Activated CD4-positive, alpha-beta T cell treated with anti-CD3 and anti-CD28 coated beads, Interleukin-2, amount 10 ng/mL, durations not matched to agents 24 days and 14 days (primary cell): ENCODE data around the gene ZNF14. TPM values are rescaled to one million over a fixed set of nuclear protein-coding genes. Genes with fewer than 3 reads are reported as not detected.
A peak's percentile ranks its signal among the peaks of the same experiment; 100 is the strongest.
"Not testable (repeated sequence)": the region's sequence is repeated elsewhere in the genome, so short reads cannot be mapped to it uniquely, and the experiment has no call there.

Experiments used
- DNase-seq: peaks from one replicate; pipeline ENCODE4 v3.0.0; 2022
- H3K27ac Mint-ChIP-seq: one replicate; pipeline ENCODE4 v1.8.0; 2022; ENCODE audit warnings: mild to moderate bottlenecking, mixed read lengths
- H3K27me3 Mint-ChIP-seq: one replicate; pipeline ENCODE4 v1.8.0; 2022; ENCODE audit warnings: mixed read lengths
- H3K36me3 Mint-ChIP-seq: one replicate; pipeline ENCODE4 v1.8.0; 2022; ENCODE audit warnings: low read depth, mild to moderate bottlenecking, mixed read lengths
- H3K4me1 Mint-ChIP-seq: one replicate; pipeline ENCODE4 v1.8.0; 2021; ENCODE audit warnings: mixed read lengths
- H3K4me3 Mint-ChIP-seq: one replicate; pipeline ENCODE4 v1.8.0; 2022; ENCODE audit warnings: mild to moderate bottlenecking, moderate library complexity, mixed read lengths
- H3K9me3 Mint-ChIP-seq: one replicate; pipeline ENCODE4 v1.8.0; 2021; ENCODE audit warnings: mixed read lengths
- intact Hi-C: fragments of 100-400 bp; cut with micrococcal nuclease; formaldehyde crosslinking; loops from one replicate; pipeline ENCODE4 v1.15.1; 2023
- total RNA-seq: library from RNA; stranded (reverse); gene quantifications from 2 replicates; pipeline ENCODE4 v1.2.3, GENCODE V29; 2022

ZNF14 gene
- 4.7 and 4.8 TPM in 2 replicates for total RNA-seq

GRCh38 chr19:19732579-19733501 lies at the start of gene ZNF14:
Gene ZNF14 (minus strand): TSS chr19:19733112. CDS start chr19:19732958, 154 bp downstream.
- DNase-seq: peak; percentile 96
- H3K9me3 Mint-ChIP-seq: peaks cover 12% of the 10 kb centered on the region
- H3K4me1 Mint-ChIP-seq: peaks cover 13% of the 10 kb centered on the region
- H3K36me3 Mint-ChIP-seq: peaks cover 39% of the 10 kb centered on the region
- peak within 1 kb of the TSS; percentile 99 for H3K4me3 Mint-ChIP-seq
- intact Hi-C loops: loop anchor here (1.0 to 10.0 kb wide), 5 partner anchors 44 to 198 kb away; partner anchors contain the start of genes CILP2, ZNF101, ZNF506 and ZNF93
- no peaks in the 10 kb centered on the region for H3K27me3 Mint-ChIP-seq
- peak within 1 kb of the TSS; percentile 94 for H3K27ac Mint-ChIP-seq

- H3K4me3 Mint-ChIP-seq, intact Hi-C loops, H3K27ac Mint-ChIP-seq: not testable (repeated sequence)
These were observed 48.9 kb upstream of the ZNF14 start for GRCh38 chr19:19781791-19782190.

GRCh38 chr19:19778666-19779065 lies 45.8 kb upstream of the ZNF14 start:
- peaks cover 21% of the 10 kb centered on the region for H3K9me3 Mint-ChIP-seq
- H3K4me3 Mint-ChIP-seq: peak overlapping the region; percentile 93
- DNase-seq: no peak
- H3K27me3 Mint-ChIP-seq: no peaks in the 10 kb centered on the region
- H3K36me3 Mint-ChIP-seq: peaks cover 48% of the 10 kb centered on the region
- intact Hi-C loops: no loop called here
- peaks cover 29% of the 10 kb centered on the region for H3K4me1 Mint-ChIP-seq
- no peak overlapping the region for H3K27ac Mint-ChIP-seq

More at GRCh38 chr19:19781791-19782190, 48.9 kb upstream of the ZNF14 start:
- H3K9me3 Mint-ChIP-seq: peaks cover 33% of the 10 kb centered on the region
- peaks cover 24% of the 10 kb centered on the region for H3K4me1 Mint-ChIP-seq
- peaks cover 78% of the 10 kb centered on the region for H3K36me3 Mint-ChIP-seq
- H3K27me3 Mint-ChIP-seq, DNase-seq: not testable (repeated sequence)

- H3K27me3 Mint-ChIP-seq: no peaks in the 10 kb centered on the region
- intact Hi-C loops: loop anchor here (2.0 kb wide), 1 partner anchor 45 kb away; the partner anchor contains the start of gene ZNF14
- peaks cover 18% of the 10 kb centered on the region for H3K9me3 Mint-ChIP-seq
- H3K36me3 Mint-ChIP-seq: peaks cover 44% of the 10 kb centered on the region
- H3K4me1 Mint-ChIP-seq: peaks cover 27% of the 10 kb centered on the region
- peak overlapping the region; percentile 13 for H3K27ac Mint-ChIP-seq
- H3K4me3 Mint-ChIP-seq: peak overlapping the region; percentile 93
- peak; percentile 53 for DNase-seq
These were observed 44.8 kb upstream of the ZNF14 start for GRCh38 chr19:19777692-19778091.

- peak; percentile 98 for DNase-seq
- Mint-ChIP-seq H3K9me3 (peaks cover 14% of the 10 kb centered on the region), H3K27ac (peak overlapping the region; percentile 85), H3K4me1 (peaks cover 24% of the 10 kb centered on the region), H3K27me3 (no peaks in the 10 kb centered on the region), H3K4me3 (peak overlapping the region; percentile 93), H3K36me3 (peaks cover 34% of the 10 kb centered on the region)
- intact Hi-C loops: loop anchor here (1.0 to 2.0 kb wide), 4 partner anchors 44 to 108 kb away; partner anchors contain the start of genes ZNF101, ZNF14, ZNF253 and ZNF506
These were observed 43.5 kb upstream of the ZNF14 start for GRCh38 chr19:19776206-19777008.

GRCh38 chr19:19775891-19776205 lies 42.9 kb upstream of the ZNF14 start:
- Mint-ChIP-seq H3K9me3 (peaks cover 18% of the 10 kb centered on the region), H3K4me3 (peak overlapping the region; percentile 93), H3K27me3 (no peaks in the 10 kb centered on the region), H3K36me3 (peaks cover 30% of the 10 kb centered on the region), H3K4me1 (peaks cover 24% of the 10 kb centered on the region), H3K27ac (peak overlapping the region; percentile 85)
- no peak for DNase-seq
- intact Hi-C loops: loop anchor here (1.0 to 2.0 kb wide), 4 partner anchors 43 to 108 kb away; partner anchors contain the start of genes ZNF101, ZNF14, ZNF253 and ZNF506

GRCh38 chr19:19774354-19775033 lies 41.6 kb upstream of the ZNF14 start:
- no peaks in the 10 kb centered on the region for H3K27me3 Mint-ChIP-seq
- H3K9me3 Mint-ChIP-seq: peaks cover 18% of the 10 kb centered on the region
- peak overlapping the region; percentile 15 for H3K4me3 Mint-ChIP-seq
- intact Hi-C loops: no loop called here
- peaks cover 20% of the 10 kb centered on the region for H3K36me3 Mint-ChIP-seq
- peaks cover 24% of the 10 kb centered on the region for H3K4me1 Mint-ChIP-seq
- H3K27ac Mint-ChIP-seq: no peak overlapping the region
- peak; percentile 56 for DNase-seq

GRCh38 chr19:19771963-19772362 lies 39.1 kb upstream of the ZNF14 start:
- H3K36me3 Mint-ChIP-seq, H3K27me3 Mint-ChIP-seq, intact Hi-C loops, H3K4me1 Mint-ChIP-seq, H3K4me3 Mint-ChIP-seq, H3K27ac Mint-ChIP-seq, DNase-seq, H3K9me3 Mint-ChIP-seq: not testable (repeated sequence)

GRCh38 chr19:19769971-19770370 lies 37.1 kb upstream of the ZNF14 start:
- peaks cover 12% of the 10 kb centered on the region for H3K9me3 Mint-ChIP-seq
- H3K4me3 Mint-ChIP-seq, H3K36me3 Mint-ChIP-seq, H3K27me3 Mint-ChIP-seq, H3K27ac Mint-ChIP-seq, intact Hi-C loops, H3K4me1 Mint-ChIP-seq, DNase-seq: not testable (repeated sequence)

GRCh38 chr19:19758164-19758563 lies 25.3 kb upstream of the ZNF14 start:
- intact Hi-C loops: no loop called here
- no peak overlapping the region for H3K4me3 Mint-ChIP-seq
- H3K27me3 Mint-ChIP-seq: no peaks in the 10 kb centered on the region
- H3K9me3 Mint-ChIP-seq: peaks cover 7% of the 10 kb centered on the region
- no peak overlapping the region for H3K27ac Mint-ChIP-seq
- H3K36me3 Mint-ChIP-seq: peaks cover 4% of the 10 kb centered on the region
- no peaks in the 10 kb centered on the region for H3K4me1 Mint-ChIP-seq
- no peak for DNase-seq

GRCh38 chr19:19752760-19753403 lies 20.0 kb upstream of the ZNF14 start:
- no peaks in the 10 kb centered on the region for H3K27me3 Mint-ChIP-seq
- DNase-seq: no peak
- intact Hi-C loops: no loop called here
- H3K36me3 Mint-ChIP-seq: peaks cover 2% of the 10 kb centered on the region
- no peak overlapping the region for H3K4me3 Mint-ChIP-seq
- no peaks in the 10 kb centered on the region for H3K4me1 Mint-ChIP-seq
- H3K27ac Mint-ChIP-seq: no peak overlapping the region
- H3K9me3 Mint-ChIP-seq: peaks cover 7% of the 10 kb centered on the region

GRCh38 chr19:19751846-19752245 lies 18.9 kb upstream of the ZNF14 start:
- no peak for DNase-seq
- peaks cover under 1% of the 10 kb centered on the region for H3K36me3 Mint-ChIP-seq
- no peak overlapping the region for H3K4me3 Mint-ChIP-seq
- peak overlapping the region; percentile 51 for H3K27ac Mint-ChIP-seq
- H3K4me1 Mint-ChIP-seq: no peaks in the 10 kb centered on the region
- intact Hi-C loops: no loop called here
- no peaks in the 10 kb centered on the region for H3K27me3 Mint-ChIP-seq
- H3K9me3 Mint-ChIP-seq: peaks cover 7% of the 10 kb centered on the region
